ENCODE measurements around the gene SEMA3G.
A peak's percentile ranks its signal among the peaks of the same experiment; 100 is the strongest.

SEMA3G gene

DNA sequence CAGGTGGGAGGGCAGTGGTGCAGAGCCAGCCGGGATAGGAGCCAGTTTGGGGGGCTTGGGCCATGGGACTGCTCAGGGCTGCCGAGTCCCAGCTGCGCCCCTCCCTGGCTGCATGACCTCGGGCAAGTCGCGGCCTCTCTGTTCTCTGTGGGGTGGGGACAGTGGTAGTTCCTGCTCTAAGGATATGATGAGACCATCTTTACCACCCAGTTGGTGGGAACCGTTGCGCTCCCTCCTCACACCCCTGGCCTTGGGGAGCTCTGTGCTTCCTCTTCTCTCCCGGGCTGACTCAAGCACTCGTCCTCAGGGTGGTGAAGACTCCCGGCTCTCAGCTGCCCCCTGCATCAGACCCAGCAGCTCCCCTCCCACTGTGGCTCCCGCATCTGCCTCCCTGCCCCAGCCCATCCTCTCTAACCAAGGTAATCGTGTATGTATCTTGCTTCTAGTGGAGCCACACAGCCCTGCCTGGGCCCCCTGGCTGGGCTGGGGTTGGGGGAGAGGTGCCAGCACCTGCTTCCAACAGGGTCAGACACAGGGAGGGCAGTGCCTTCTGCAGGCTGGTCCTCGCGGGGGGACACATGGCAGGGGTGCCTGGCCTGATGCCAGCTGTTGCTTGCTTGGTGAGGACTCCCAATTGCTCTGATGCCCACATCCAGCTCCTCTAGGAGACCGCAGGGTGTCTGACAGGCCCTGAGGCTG lies 35.1 kb upstream of the SEMA3G start:
- Histone ChIP-seq H3K4me3 (no peak overlapping the region), H4K20me1 (0 out of 2 replicates have a peak, but pooled peaks cover 11% of the 10 kb centered on the region), H3K9me3 (no peaks in the 10 kb centered on the region), H3K4me2 (no peak overlapping the region), H3K36me3 (peaks cover 89% of the 10 kb centered on the region), H3K4me1 (peaks cover 23% of the 10 kb centered on the region), H3K9ac (no peak overlapping the region), H3K27ac (no peak overlapping the region), H3K27me3 (no peaks in the 10 kb centered on the region)
- no peak for TF ChIP-seq Cebpa-rat (IDR thresholded peaks at IDR 0.05)

DNA sequence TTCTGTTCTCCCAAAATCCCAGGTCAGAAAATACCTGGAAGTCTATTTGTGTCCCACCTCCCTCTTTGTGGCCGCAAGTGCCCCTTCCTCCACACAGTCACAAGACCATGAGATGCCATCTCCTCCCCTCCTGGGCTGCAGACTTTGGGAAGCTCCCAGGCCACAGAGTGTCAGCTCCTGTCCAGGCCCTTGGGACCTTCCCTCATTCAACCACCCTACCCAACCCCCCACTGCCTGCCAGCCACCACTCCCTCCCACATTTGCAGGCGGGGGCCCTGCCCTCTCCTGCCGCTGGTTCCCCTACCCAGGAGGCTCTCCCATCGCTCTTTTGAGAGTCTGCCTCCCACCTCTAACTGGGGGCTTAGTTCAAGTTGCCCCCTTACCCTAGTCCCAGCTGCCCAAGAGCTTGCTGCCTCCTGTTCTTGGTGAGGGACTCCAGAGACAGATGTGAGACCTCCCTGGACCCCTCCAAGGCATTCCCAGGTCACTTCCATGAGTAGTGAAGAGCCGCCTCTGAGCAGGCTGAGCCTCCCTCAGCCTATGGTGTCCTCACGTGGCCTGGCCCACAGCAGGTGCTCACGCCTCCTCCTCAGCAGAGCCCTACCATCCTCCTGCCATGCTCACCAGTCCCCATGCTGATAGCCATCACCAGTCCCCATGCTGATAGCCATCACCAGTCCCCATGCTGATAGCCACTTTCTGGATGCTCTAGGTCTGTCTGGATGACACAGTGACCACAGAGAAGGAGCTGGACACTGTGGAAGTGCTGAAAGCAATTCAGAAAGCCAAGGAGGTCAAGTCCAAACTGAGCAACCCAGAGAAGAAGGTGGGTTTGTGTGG lies 34.4 kb upstream of the SEMA3G start:
- Histone ChIP-seq H4K20me1 (0 out of 2 replicates have a peak, but pooled peaks cover 11% of the 10 kb centered on the region), H3K9me3 (no peaks in the 10 kb centered on the region), H3K4me1 (peaks cover 15% of the 10 kb centered on the region), H3K36me3 (peaks cover 94% of the 10 kb centered on the region), H3K4me2 (no peak overlapping the region), H3K27me3 (no peaks in the 10 kb centered on the region), H3K4me3 (no peak overlapping the region), H3K9ac (no peak overlapping the region), H3K27ac (no peak overlapping the region)
- TF ChIP-seq Cebpa-rat (IDR thresholded peaks at IDR 0.05), result no peak

- no peak overlapping the region for H3K4me3 ChIP-seq
- no peak overlapping the region for H3K4me2 ChIP-seq
- H3K36me3 ChIP-seq, result peaks cover 99% of the 10 kb centered on the region
- H3K27me3 ChIP-seq, result no peaks in the 10 kb centered on the region
- H3K27ac ChIP-seq, result no peak overlapping the region
- H4K20me1 ChIP-seq, result peaks cover 15% of the 10 kb centered on the region
- H3K4me1 ChIP-seq, result peaks cover 14% of the 10 kb centered on the region
- H3K9me3 ChIP-seq, result no peaks in the 10 kb centered on the region
- TF ChIP-seq Cebpa-rat (IDR thresholded peaks at IDR 0.05), result no peak
- H3K9ac ChIP-seq, result no peak overlapping the region
These were observed 32.8 kb upstream of the SEMA3G start for GRCh38 chr3:52477796-52478095.

DNA sequence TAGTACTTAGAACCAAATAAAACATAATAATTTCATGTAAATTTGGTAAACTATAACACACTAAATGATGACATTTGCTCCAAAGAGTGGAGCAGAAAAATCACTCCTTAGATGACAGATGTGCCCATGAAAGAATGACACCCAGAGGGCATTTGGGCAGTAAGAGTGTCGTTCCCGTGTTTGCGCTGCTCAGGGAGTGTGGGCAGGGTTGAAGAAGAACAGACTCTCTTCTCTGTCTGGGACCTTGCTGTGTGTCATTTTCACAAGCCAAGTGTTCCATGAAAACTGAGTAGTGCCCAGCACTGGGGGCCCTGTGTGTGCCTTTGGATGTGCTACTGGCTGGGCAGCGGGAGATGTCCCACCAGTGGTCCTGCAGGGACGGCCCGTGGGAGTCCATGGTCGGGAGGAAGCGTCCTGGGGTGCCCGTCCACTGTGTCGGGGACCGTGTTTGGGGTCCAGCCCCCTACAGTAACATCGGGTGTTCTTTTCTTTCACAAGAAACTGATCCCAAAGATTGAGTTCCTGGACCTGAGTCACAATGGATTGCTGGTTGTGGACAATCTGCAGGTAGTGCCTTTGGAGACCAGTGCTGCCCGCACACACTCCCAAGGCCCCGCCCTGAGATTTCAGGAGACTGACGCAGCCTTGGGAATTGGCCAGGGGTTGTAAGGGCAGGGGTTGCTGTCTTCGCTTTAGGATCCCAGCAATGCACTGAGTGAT lies 32.3 kb upstream of the SEMA3G start:
- Histone ChIP-seq H3K27ac (no peak overlapping the region), H3K4me3 (no peak overlapping the region), H3K27me3 (no peaks in the 10 kb centered on the region), H4K20me1 (peaks cover 19% of the 10 kb centered on the region), H3K4me1 (peaks cover 18% of the 10 kb centered on the region), H3K4me2 (no peak overlapping the region), H3K36me3 (peaks cover 99% of the 10 kb centered on the region), H3K9ac (no peak overlapping the region), H3K9me3 (no peaks in the 10 kb centered on the region)
- no peak for TF ChIP-seq Cebpa-rat (IDR thresholded peaks at IDR 0.05)

DNA sequence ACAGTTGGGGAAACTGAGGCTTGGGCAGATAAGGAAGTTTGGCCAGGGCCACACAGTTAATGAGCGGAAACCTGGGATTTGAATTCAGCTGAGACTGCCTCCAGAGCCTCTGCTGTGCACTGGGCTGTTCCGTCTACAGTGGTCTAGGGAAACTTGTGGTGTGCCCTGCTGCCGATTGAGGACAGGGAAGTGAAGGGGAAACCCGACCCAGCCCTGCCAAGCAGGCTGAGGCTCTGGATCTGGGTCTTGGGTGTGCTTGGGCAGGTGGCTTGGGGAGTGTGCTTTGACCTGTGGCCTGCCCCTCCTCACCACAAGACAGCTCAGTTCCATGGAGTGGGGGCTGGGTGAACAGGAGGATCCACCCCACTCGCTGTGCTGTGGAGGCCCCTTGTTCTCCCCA lies 28.1 kb upstream of the SEMA3G start:
- Histone ChIP-seq H3K4me3 (no peak overlapping the region), H4K20me1 (peaks cover 62% of the 10 kb centered on the region), H3K27ac (peak overlapping the region; percentile 74), H3K36me3 (peaks cover 95% of the 10 kb centered on the region), H3K4me2 (peak overlapping the region; percentile 69), H3K27me3 (no peaks in the 10 kb centered on the region), H3K9me3 (no peaks in the 10 kb centered on the region), H3K9ac (peak overlapping the region; percentile 39; the same call in 1 of the 2 replicates), H3K4me1 (peaks cover 26% of the 10 kb centered on the region)
- TF ChIP-seq Cebpa-rat (IDR thresholded peaks at IDR 0.05), result no peak

DNA sequence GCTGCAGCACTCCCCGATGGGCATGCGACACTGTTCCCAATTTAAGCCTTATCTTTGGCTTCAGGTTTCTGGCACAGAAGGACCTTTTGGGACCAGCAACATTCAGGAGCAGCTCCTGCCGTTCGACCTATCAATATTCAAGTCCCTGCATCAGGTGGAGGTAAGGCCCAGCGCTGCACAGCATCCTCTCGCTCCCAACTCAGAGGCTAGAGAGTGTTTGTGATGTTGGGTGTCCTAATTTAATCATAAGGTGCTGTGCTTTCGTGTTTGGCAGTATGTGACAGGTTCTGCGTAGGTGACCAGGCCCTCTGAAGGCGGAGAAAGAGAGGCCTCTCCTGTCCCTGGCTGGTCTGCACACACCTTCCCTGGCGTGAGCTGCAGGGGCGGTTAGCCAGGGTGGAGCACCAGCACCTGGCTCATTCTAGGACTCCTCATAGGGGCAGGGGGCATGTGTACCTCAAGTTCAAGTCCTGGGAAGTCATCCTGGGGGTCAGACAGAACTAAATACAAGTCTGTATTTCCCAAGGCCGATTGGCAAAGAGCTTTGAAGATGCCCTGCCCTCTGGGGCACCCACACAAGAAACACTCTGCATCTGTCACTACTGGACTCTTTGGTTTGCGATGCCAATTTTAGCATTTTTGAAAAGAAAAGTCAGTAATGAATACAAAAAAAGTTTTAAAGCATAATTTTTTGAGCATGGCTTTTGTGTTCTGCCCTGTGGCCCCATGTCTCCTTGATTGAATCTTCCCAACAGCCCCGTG lies 27.5 kb upstream of the SEMA3G start:
- peaks cover 26% of the 10 kb centered on the region for H3K4me1 ChIP-seq
- H3K9ac ChIP-seq, result peak overlapping the region; percentile 39; the same call in 1 of the 2 replicates
- H3K4me2 ChIP-seq, result peak overlapping the region; percentile 69
- peaks cover 66% of the 10 kb centered on the region for H4K20me1 ChIP-seq
- H3K36me3 ChIP-seq, result peaks cover 95% of the 10 kb centered on the region
- H3K27ac ChIP-seq, result peak overlapping the region; percentile 74; the same call in 1 of the 2 replicates
- TF ChIP-seq Cebpa-rat (IDR thresholded peaks at IDR 0.05), result no peak
- no peaks in the 10 kb centered on the region for H3K9me3 ChIP-seq
- no peaks in the 10 kb centered on the region for H3K27me3 ChIP-seq
- H3K4me3 ChIP-seq, result no peak overlapping the region

- Histone ChIP-seq H3K4me3 (no peak overlapping the region), H3K4me2 (0 out of 2 replicates have a peak overlapping the region, but pooled peaks have one; percentile 69), H3K27me3 (no peaks in the 10 kb centered on the region), H3K9me3 (no peaks in the 10 kb centered on the region), H3K27ac (no peak overlapping the region), H3K4me1 (peaks cover 26% of the 10 kb centered on the region), H4K20me1 (peaks cover 72% of the 10 kb centered on the region), H3K9ac (no peak overlapping the region), H3K36me3 (peaks cover 95% of the 10 kb centered on the region)
- TF ChIP-seq Cebpa-rat (IDR thresholded peaks at IDR 0.05), result no peak
These were observed 26.7 kb upstream of the SEMA3G start for GRCh38 chr3:52471371-52472238.

- Histone ChIP-seq H3K27me3 (no peaks in the 10 kb centered on the region), H3K9ac (no peak overlapping the region), H4K20me1 (peaks cover 78% of the 10 kb centered on the region), H3K27ac (no peak overlapping the region), H3K4me1 (peaks cover 26% of the 10 kb centered on the region), H3K9me3 (no peaks in the 10 kb centered on the region), H3K36me3 (peaks cover 95% of the 10 kb centered on the region), H3K4me3 (no peak overlapping the region), H3K4me2 (no peak overlapping the region)
- TF ChIP-seq Cebpa-rat (IDR thresholded peaks at IDR 0.05), result no peak
These were observed 26.0 kb upstream of the SEMA3G start for GRCh38 chr3:52470920-52471319.
